HepG2 (cell line): ENCODE results near the gene SLC26A3. TPM values are rescaled to one million over a fixed set of nuclear protein-coding genes. Genes with fewer than 3 reads are reported as not detected.

ENCODE experiments used
- ATAC-seq: fragments of 200-7000 bp; cut with Tn5 transposase; 3 replicates; pipeline ENCODE4 v1.9.1; 2020; ENCODE audit warnings: mild to moderate bottlenecking, moderate library complexity
- BruUV-seq: library from RNA; stranded (reverse); fragments of 400-500 nt; replicated peaks from 2 replicates; lab custom pipeline; 2021; lab: Mats Ljungman, UMichigan
- CTCF ChIA-PET: fragments of 300-600 bp; formaldehyde crosslinking; extraction: SDS; loops from one replicate; lab custom pipeline; 2021; ENCODE audit warnings: low total read pairs, inconsistent platforms, low intra/inter-chr PET ratio; lab: Yijun Ruan, JAX
- POLR2A ChIA-PET: fragments of 350-600 bp; sonication (Branson Sonifier 250); formaldehyde crosslinking; loops from one replicate; lab custom pipeline; 2020; ENCODE audit warnings: antibody characterized with exemption, inconsistent platforms; lab: Yijun Ruan, JAX
- DNase-seq: peaks from one replicate; pipeline ENCODE4 v3.0.0-alpha.2; 2015; ENCODE audit warnings: low spot score
- FAIRE-seq: peaks from 3 replicates; lab custom pipeline; 2011; peaks lifted over from hg19 to GRCh38; lab: Jason Lieb, UNC
- H2AFZ ChIP-seq: one replicate; pipeline ENCODE4 v1.6.1; 2011; ENCODE audit warnings: low read length, inconsistent platforms
- H3K27ac ChIP-seq: fragments of 300-600 bp; 3 replicates; pipeline ENCODE4 v1.8.0; 2011; ENCODE audit warnings: mixed run types, mild to moderate bottlenecking, mixed read lengths, low read length, inconsistent platforms; ENCODE audit not compliant: insufficient read depth; ENCODE audit errors: extremely low read length
- H3K27me3 ChIP-seq, 2 experiments: fragments of 200-600 bp in 1 of 2; 2 replicates in 1 of 2; 3 replicates in 1 of 2; pipeline versions ENCODE4 v1.6.0 to v1.8.0; 2011; ENCODE audit warnings: low read length in 2 of 2, mild to moderate bottlenecking in 2 of 2, moderate library complexity in 2 of 2, inconsistent platforms in 1 of 2; ENCODE audit not compliant: insufficient read depth in 2 of 2, control insufficient read depth in 1 of 2
- H3K36me3 ChIP-seq, 2 experiments: fragments of 200-600 bp in 1 of 2; replicated peaks in 1 of 2; 2 replicates in 1 of 2; 3 replicates in 1 of 2; pipeline versions ENCODE4 v1.5.1 to v1.8.0; 2011; ENCODE audit warnings: low read length in 2 of 2, inconsistent platforms in 1 of 2; ENCODE audit not compliant: insufficient read depth in 2 of 2, control insufficient read depth in 1 of 2
- H3K4me1 ChIP-seq: 2 replicates; pipeline ENCODE4 v1.5.1; 2012; ENCODE audit warnings: low read length, inconsistent platforms; ENCODE audit not compliant: insufficient read depth
- H3K4me2 ChIP-seq: 2 replicates; pipeline ENCODE4 v1.6.0; 2011; ENCODE audit warnings: low read depth, low read length, inconsistent platforms
- H3K4me3 ChIP-seq, 3 experiments: fragments of 200-600 bp in 1 of 3; sonication (generic), shearing (Covaris generic) in 1 of 3; replicated peaks in 1 of 3; 2 replicates each; pipeline ENCODE4 v1.5.1; 2011 to 2016; ENCODE audit warnings: low read length in 3 of 3, inconsistent platforms in 2 of 3, low read depth in 2 of 3, mild to moderate bottlenecking in 2 of 3, control low read depth in 1 of 3, mixed read lengths in 1 of 3; ENCODE audit not compliant: insufficient read depth in 1 of 3
- H3K79me2 ChIP-seq: one replicate; pipeline ENCODE4 v1.6.1; 2011; ENCODE audit warnings: low read length, inconsistent platforms; ENCODE audit not compliant: insufficient read depth
- H3K9ac ChIP-seq: 2 replicates; pipeline ENCODE4 v1.6.0; 2011; ENCODE audit warnings: mild to moderate bottlenecking, low read depth, low read length, inconsistent platforms; ENCODE audit not compliant: insufficient read depth
- H3K9me3 ChIP-seq: 2 replicates; pipeline ENCODE4 v1.5.1; 2012; ENCODE audit warnings: mild to moderate bottlenecking, low read length
- H4K20me1 ChIP-seq: 2 replicates; pipeline ENCODE4 v1.6.0; 2011; ENCODE audit warnings: inconsistent platforms, mild to moderate bottlenecking, low read length, moderate library complexity; ENCODE audit not compliant: insufficient read depth
- AGO2 ChIP-seq: fragments of 200-400 bp; formaldehyde crosslinking; optimal IDR thresholded peaks from 2 replicates; pipeline ENCODE3; 2017; ENCODE audit warnings: mild to moderate bottlenecking, low read depth, low read length, moderate library complexity
- ARHGAP35 ChIP-seq: sonication (generic); formaldehyde crosslinking; IDR thresholded peaks from 2 replicates; pipeline ENCODE4 v1.9.0; 2022; ENCODE audit warnings: mild to moderate bottlenecking, inconsistent platforms, moderate library complexity, missing genetic modification reagents, borderline replicate concordance
- CCDC6 ChIP-seq: sonication (generic); formaldehyde crosslinking; IDR thresholded peaks from 2 replicates; pipeline ENCODE4 v1.8.1; 2022; ENCODE audit warnings: mild to moderate bottlenecking, missing genetic modification reagents, moderate library complexity
- CENPX ChIP-seq: sonication (generic); formaldehyde crosslinking; IDR thresholded peaks from 2 replicates; pipeline ENCODE4 v1.9.0; 2021; ENCODE audit warnings: mild to moderate bottlenecking, missing genetic modification reagents, moderate library complexity
- KLF9 ChIP-seq: IDR thresholded peaks from 2 replicates; pipeline ENCODE4 v1.6.1; 2016; ENCODE audit warnings: low read depth
- SIN3A ChIP-seq: IDR thresholded peaks from 2 replicates; pipeline ENCODE4 v1.6.1; 2011; ENCODE audit warnings: low read depth, mild to moderate bottlenecking, control low read depth, low read length, borderline replicate concordance
- ZBTB8A ChIP-seq: sonication (generic); formaldehyde crosslinking; IDR thresholded peaks from 2 replicates; pipeline ENCODE4 v1.4.0; 2020; ENCODE audit warnings: mild to moderate bottlenecking, low read depth, missing genetic modification reagents, borderline replicate concordance
- ZFP62 ChIP-seq: sonication (generic); formaldehyde crosslinking; IDR thresholded peaks from 2 replicates; pipeline ENCODE4 v1.4.0; 2020; ENCODE audit warnings: missing genetic modification reagents
- ZNF530 ChIP-seq: sonication (generic); formaldehyde crosslinking; IDR thresholded peaks from 2 replicates; pipeline ENCODE4 v1.5.0; 2020; ENCODE audit warnings: low read depth, mild to moderate bottlenecking, missing genetic modification reagents
- ZNF629 ChIP-seq: sonication (generic); formaldehyde crosslinking; conservative IDR thresholded peaks from 2 replicates; pipeline ENCODE4 v1.5.0; 2020; ENCODE audit warnings: missing genetic modification reagents
- WGBS: methylation state at CpG from one replicate; pipeline ENCODE4 v1.1.6; 2017; ENCODE audit warnings: low lambda C conversion rate; 5-methylcytosine and 5-hydroxymethylcytosine counted together
- in situ Hi-C: cut with HindIII; loops from 2 replicates; pipeline ENCODE4 v1.10.0; 2017; ENCODE audit warnings: low pct_unique_long_range_greater_than_20kb; ENCODE audit not compliant: extremely low pct_ligation_motif_present
- intact Hi-C: fragments of 100-400 bp; cut with micrococcal nuclease; formaldehyde crosslinking; loops from one replicate; pipeline ENCODE4 v1.10.0; 2022; ENCODE audit not compliant: unreplicated experiment
- polyA plus RNA-seq, 8 experiments: library from polyadenylated mRNA; depleted of rRNA in 3 of 8; stranded (reverse) in 7 of 8; unstranded in 1 of 8; fragments of >200 nt; fragmentation: Illumina TruSeq in 4 of 8; extraction: Trizol in 4 of 8; gene quantifications; 2 replicates each; pipeline versions ENCODE4 v1.2.1 to v1.2.3, GENCODE V29; 2011 to 2016; ENCODE audit warnings: low read depth in 4 of 8, missing spikeins in 1 of 8, mixed read lengths in 1 of 8; ENCODE audit not compliant: insufficient read depth in 1 of 8
- total RNA-seq, 5 experiments: library from RNA; depleted of rRNA; stranded (reverse); fragments of >200 nt; fragmentation: Illumina TruSeq; extraction: Trizol; gene quantifications; 2 replicates each; pipeline ENCODE4 v1.2.3, GENCODE V29; 2016; ENCODE audit warnings: low read depth in 1 of 5
- TF ChIP-seq, protein P1 (sequence below): sonication (generic); formaldehyde crosslinking; IDR thresholded peaks from 2 replicates; pipeline ENCODE4 v1.4.0; 2020; ENCODE audit warnings: low read depth, missing genetic modification reagents
- TF ChIP-seq, protein P2 (sequence below): sonication (generic); formaldehyde crosslinking; IDR thresholded peaks from 2 replicates; pipeline ENCODE4 v1.9.0; 2021; ENCODE audit warnings: missing genetic modification reagents, mild to moderate bottlenecking, borderline replicate concordance
- TF ChIP-seq, protein P3 (sequence below): sonication (generic); formaldehyde crosslinking; conservative IDR thresholded peaks from 2 replicates; pipeline ENCODE4 v1.5.0; 2020; ENCODE audit warnings: missing genetic modification reagents

The SLC26A3 gene
- total and polyA plus RNA-seq, 2 of the 13 experiments (the other 11 are each of a cell fraction or from before 2014, with no cell fraction given) = 0.11 to 0.30 TPM

DNA sequence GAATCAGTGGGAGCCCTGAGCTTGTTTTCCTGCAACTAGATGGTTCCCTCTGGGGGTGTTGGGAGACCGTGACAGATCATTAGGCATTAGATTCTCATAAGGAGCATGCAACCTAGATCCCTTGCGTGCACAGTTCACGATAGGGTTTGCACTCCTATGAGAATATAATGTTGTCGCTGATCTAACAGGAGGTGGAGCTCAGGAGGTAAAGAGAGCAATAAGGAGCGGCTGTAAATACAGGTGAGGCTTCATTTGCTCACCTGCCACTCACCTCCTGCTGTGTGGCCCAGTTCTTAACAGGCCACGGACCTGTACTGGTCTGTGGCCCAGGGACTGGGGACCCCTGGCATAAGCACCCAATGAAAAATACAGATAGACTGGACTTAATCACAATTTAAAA, 10.7 kb downstream of the SLC26A3 start:
- H3K4me2 ChIP-seq = no peak overlapping the region
- no peaks in the 10 kb centered on the region for H4K20me1 ChIP-seq
- ATAC-seq = no peak
- H3K27me3 ChIP-seq = peaks cover 0 to 7% of the 10 kb centered on the region in 2 experiments; a peak in 2 of 5 replicates
- no peak overlapping the region for H3K27ac ChIP-seq
- H3K36me3 ChIP-seq = no peaks in the 10 kb centered on the region
- TF ChIP-seq CENPX (CRISPR knock-in tag) (no peak), SIN3A (no peak), ZNF530 (CRISPR knock-in tag) (no peak), AGO2 (no peak)
- no peaks in the 10 kb centered on the region for H3K4me1 ChIP-seq
- BruUV-seq = no TSS peak
- no peak overlapping the region for H2AFZ ChIP-seq
- no peaks in the 10 kb centered on the region for H3K9me3 ChIP-seq
- H3K79me2 ChIP-seq = no peaks in the 10 kb centered on the region
- DNase-seq = no peak
- ChIA-PET POLR2A (no interaction called here), CTCF (no interaction called here)
- no peak overlapping the region for H3K4me3 ChIP-seq
- H3K9ac ChIP-seq = no peak overlapping the region
- 51% methylated on average over 6 of the region's 6 CpGs for WGBS
- no peak for FAIRE-seq
- intact Hi-C loops = no loop called here
- in situ Hi-C loops = no loop called here

DNA sequence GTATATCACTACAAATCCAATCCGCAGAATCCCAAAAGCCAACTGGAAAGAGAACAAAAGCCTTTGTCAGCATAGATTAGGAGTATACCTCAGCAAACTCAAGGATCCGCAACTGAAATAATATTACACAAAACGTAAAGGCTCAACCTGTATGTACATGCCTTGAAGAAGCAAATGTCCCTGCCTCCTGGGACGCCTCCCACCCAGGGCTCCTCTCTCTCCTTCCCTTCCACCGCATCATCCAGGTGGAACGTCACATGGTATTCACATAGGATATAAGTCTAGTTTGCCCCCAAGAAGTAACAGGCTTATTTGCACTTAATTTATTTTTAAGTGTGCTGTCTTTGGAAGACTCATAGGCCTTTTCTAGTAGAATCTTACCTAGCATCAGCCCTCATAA, 13.4 kb downstream of the SLC26A3 start:
- Histone ChIP-seq H3K4me2 (no peak overlapping the region), H3K9ac (no peak overlapping the region), H3K27me3 (peaks cover 0 to 7% of the 10 kb centered on the region in 2 experiments; a peak in 2 of 5 replicates), H3K4me3 (no peak overlapping the region), H2AFZ (no peak overlapping the region), H3K9me3 (no peaks in the 10 kb centered on the region), H3K79me2 (no peaks in the 10 kb centered on the region), H4K20me1 (no peaks in the 10 kb centered on the region), H3K4me1 (peaks cover 20% of the 10 kb centered on the region; the same call in 1 of the 2 replicates), H3K27ac (no peak overlapping the region), H3K36me3 (no peaks in the 10 kb centered on the region)
- ATAC-seq = no peak
- FAIRE-seq = no peak
- ChIA-PET POLR2A (interaction anchor here (1.1 kb wide), 1 partner anchor 46 kb away, joined by 3 read pairs; the partner anchor contains the start of gene CBLL1), CTCF (no interaction called here)
- 84% methylated on average over 6 of the region's 6 CpGs for WGBS
- BruUV-seq = no TSS peak
- in situ Hi-C loops (no loop called here), intact Hi-C loops (no loop called here)
- DNase-seq = no peak
- TF ChIP-seq, protein P1, sequence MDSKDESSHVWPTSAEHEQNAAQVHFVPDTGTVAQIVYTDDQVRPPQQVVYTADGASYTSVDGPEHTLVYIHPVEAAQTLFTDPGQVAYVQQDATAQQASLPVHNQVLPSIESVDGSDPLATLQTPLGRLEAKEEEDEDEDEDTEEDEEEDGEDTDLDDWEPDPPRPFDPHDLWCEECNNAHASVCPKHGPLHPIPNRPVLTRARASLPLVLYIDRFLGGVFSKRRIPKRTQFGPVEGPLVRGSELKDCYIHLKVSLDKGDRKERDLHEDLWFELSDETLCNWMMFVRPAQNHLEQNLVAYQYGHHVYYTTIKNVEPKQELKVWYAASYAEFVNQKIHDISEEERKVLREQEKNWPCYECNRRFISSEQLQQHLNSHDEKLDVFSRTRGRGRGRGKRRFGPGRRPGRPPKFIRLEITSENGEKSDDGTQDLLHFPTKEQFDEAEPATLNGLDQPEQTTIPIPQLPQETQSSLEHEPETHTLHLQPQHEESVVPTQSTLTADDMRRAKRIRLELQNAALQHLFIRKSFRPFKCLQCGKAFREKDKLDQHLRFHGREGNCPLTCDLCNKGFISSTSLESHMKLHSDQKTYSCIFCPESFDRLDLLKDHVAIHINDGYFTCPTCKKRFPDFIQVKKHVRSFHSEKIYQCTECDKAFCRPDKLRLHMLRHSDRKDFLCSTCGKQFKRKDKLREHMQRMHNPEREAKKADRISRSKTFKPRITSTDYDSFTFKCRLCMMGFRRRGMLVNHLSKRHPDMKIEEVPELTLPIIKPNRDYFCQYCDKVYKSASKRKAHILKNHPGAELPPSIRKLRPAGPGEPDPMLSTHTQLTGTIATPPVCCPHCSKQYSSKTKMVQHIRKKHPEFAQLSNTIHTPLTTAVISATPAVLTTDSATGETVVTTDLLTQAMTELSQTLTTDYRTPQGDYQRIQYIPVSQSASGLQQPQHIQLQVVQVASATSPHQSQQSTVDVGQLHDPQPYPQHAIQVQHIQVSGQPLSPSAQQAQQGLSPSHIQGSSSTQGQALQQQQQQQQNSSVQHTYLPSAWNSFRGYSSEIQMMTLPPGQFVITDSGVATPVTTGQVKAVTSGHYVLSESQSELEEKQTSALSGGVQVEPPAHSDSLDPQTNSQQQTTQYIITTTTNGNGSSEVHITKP (CRISPR knock-in tag) = no peak
- TF ChIP-seq KLF9 (CRISPR knock-in tag) (no peak), CCDC6 (CRISPR knock-in tag) (no peak), ARHGAP35 (no peak), ZFP62 (CRISPR knock-in tag) (no peak), ZNF629 (CRISPR knock-in tag) (no peak), ZBTB8A (CRISPR knock-in tag) (no peak)
- TF ChIP-seq, protein P2, sequence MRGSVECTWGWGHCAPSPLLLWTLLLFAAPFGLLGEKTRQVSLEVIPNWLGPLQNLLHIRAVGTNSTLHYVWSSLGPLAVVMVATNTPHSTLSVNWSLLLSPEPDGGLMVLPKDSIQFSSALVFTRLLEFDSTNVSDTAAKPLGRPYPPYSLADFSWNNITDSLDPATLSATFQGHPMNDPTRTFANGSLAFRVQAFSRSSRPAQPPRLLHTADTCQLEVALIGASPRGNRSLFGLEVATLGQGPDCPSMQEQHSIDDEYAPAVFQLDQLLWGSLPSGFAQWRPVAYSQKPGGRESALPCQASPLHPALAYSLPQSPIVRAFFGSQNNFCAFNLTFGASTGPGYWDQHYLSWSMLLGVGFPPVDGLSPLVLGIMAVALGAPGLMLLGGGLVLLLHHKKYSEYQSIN (CRISPR knock-in tag) = no peak
- TF ChIP-seq, protein P3, sequence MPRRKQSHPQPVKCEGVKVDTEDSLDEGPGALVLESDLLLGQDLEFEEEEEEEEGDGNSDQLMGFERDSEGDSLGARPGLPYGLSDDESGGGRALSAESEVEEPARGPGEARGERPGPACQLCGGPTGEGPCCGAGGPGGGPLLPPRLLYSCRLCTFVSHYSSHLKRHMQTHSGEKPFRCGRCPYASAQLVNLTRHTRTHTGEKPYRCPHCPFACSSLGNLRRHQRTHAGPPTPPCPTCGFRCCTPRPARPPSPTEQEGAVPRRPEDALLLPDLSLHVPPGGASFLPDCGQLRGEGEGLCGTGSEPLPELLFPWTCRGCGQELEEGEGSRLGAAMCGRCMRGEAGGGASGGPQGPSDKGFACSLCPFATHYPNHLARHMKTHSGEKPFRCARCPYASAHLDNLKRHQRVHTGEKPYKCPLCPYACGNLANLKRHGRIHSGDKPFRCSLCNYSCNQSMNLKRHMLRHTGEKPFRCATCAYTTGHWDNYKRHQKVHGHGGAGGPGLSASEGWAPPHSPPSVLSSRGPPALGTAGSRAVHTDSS (CRISPR knock-in tag) = no peak
